Immature natural killer cell (primary cell): ENCODE data around the gene MEOX2. TPM values are rescaled to one million over a fixed set of nuclear protein-coding genes. Genes with fewer than 3 reads are reported as not detected.

Experiments used
- DNase-seq, 3 donors: peaks; one replicate each; pipeline ENCODE4 v3.0.0; 2022; ENCODE audit warnings: mixed read lengths in 1 of 3
- H3K27ac Mint-ChIP-seq, 6 donors: one replicate each; pipeline ENCODE4 v1.8.0; 2020; ENCODE audit warnings: mixed read lengths in 6 of 6, mild to moderate bottlenecking in 5 of 6, inconsistent platforms in 4 of 6, moderate library complexity in 3 of 6
- H3K27me3 Mint-ChIP-seq, 3 donors: one replicate each; pipeline ENCODE4 v1.8.0; 2020 to 2021; ENCODE audit warnings: low read depth in 3 of 3, mild to moderate bottlenecking in 3 of 3, mixed read lengths in 3 of 3, moderate library complexity in 3 of 3, inconsistent platforms in 1 of 3
- H3K36me3 Mint-ChIP-seq, 3 donors: one replicate each; pipeline ENCODE4 v1.8.0; 2020; ENCODE audit warnings: mixed read lengths in 3 of 3, inconsistent platforms in 2 of 3, mild to moderate bottlenecking in 2 of 3
- H3K4me1 Mint-ChIP-seq, 2 donors: one replicate each; pipeline ENCODE4 v1.8.0; 2020; ENCODE audit warnings: inconsistent platforms in 2 of 2, mild to moderate bottlenecking in 2 of 2, mixed read lengths in 2 of 2, moderate library complexity in 1 of 2
- H3K4me3 Mint-ChIP-seq, 5 donors: one replicate each; pipeline ENCODE4 v1.8.0; 2020; ENCODE audit warnings: mild to moderate bottlenecking in 5 of 5, mixed read lengths in 5 of 5, inconsistent platforms in 3 of 5, moderate library complexity in 3 of 5
- H3K9me3 Mint-ChIP-seq, 6 donors: one replicate each; pipeline ENCODE4 v1.8.0; 2020; ENCODE audit warnings: mild to moderate bottlenecking in 6 of 6, mixed read lengths in 6 of 6, inconsistent platforms in 4 of 6, moderate library complexity in 3 of 6
- polyA plus RNA-seq, 3 donors: library from polyadenylated mRNA; unstranded; fragments of 300-500 nt; fragmentation: Illumina TruSeq; gene quantifications; one replicate each; pipeline ENCODE4 v1.2.3, GENCODE V29; 2021

Gene MEOX2
- not detected for polyA plus RNA-seq

DNA sequence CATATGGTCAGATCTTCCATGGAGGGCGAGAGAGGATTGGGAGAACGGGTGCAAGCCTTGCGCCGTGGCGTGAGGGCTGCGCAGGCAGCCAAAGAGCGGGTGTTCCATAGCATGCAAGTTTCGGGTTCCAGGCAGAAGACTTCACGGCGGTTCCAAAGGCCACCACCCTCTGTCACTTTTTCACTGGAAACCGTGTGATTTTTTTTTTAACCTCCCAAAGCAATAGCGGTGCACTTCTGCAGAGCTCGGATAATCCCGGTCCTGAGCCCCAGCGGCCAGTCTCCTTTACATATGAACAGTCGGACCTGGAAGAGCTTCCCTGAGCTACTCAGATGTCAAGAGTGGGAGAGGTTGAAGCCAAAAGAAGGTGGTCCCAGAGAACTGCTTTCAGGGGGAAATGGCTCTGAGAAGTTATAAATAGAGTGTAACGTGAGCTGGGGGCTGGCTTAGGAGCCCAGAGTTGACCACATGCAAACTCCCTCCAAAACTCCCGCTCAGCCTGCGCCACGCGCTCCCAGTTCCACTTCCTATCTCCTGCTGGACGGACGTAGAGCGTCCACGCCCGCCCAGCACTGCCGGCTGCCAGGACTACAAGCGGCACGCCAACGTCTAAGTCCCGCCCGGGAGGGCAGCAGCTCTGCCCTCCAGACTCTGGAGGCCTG is at the start of gene MEOX2:
Gene MEOX2, minus strand, starts transcription at position 389 of the 662 bp plus-strand sequence. Its CDS starts 281 bp downstream, at position 108.
- no peak within 1 kb of the TSS for H3K4me3 Mint-ChIP-seq
- no peak for DNase-seq
- H3K36me3 Mint-ChIP-seq = peaks cover 0 to 3% (median 0%) of the 10 kb centered on the region in 3 donors
- no peaks in the 10 kb centered on the region for H3K4me1 Mint-ChIP-seq
- peaks cover 6 to 28% (median 18%) of the 10 kb centered on the region in 6 donors for H3K9me3 Mint-ChIP-seq
- H3K27ac Mint-ChIP-seq = no peak within 1 kb of the TSS
- peaks cover 5 to 16% (median 8%) of the 10 kb centered on the region in 3 donors for H3K27me3 Mint-ChIP-seq

DNA sequence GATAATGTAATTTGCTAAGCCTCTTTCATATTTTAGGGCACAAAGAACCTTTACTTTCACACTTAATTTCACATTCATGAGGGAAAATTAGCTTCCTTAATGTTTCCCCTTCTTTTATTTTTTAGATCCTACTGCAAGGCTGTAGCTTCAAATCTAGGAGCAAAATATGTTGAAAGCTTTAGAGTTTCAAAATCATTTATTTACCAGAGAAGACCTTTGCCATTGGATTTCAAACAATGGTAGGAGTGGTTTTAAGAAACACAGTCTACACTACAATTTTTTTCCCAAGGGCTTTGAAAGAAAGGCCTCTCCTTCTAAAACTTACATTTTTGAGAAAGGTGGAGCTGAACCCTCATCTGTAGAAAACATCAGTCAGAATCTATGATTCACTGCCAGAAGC is 43.3 kb upstream of the MEOX2 start:
- H3K27ac Mint-ChIP-seq = no peak overlapping the region

DNA sequence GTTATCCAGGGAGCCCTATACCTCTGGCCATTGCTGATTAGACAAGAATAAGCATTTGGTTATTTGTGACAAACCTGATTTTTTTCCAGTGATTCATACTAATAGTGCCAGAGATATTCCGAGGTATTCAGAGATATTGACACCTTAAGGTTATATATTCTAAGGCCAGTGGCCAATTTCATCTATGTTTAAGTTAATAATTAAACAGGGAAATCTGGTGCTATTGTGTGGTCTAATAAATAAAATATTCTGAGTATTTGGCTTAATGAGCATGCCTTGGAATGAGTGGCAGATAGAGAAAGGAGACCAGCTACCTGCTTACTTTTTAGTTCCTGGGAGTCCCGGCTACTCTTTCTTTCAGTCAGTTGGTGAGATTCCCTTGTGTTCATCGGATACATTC is 38.6 kb upstream of the MEOX2 start:
- Mint-ChIP-seq H3K4me1 (no peaks in the 10 kb centered on the region), H3K4me3 (no peak overlapping the region), H3K36me3 (no peaks in the 10 kb centered on the region), H3K27me3 (no peaks in the 10 kb centered on the region), H3K27ac (no peak overlapping the region), H3K9me3 (peaks cover 0 to 25% (median 2%) of the 10 kb centered on the region in 6 donors)
- DNase-seq = no peak

More for the DNA sequence above, 43.3 kb upstream of the MEOX2 start:
- Mint-ChIP-seq H3K27me3 (no peaks in the 10 kb centered on the region), H3K36me3 (no peaks in the 10 kb centered on the region), H3K4me1 (no peaks in the 10 kb centered on the region), H3K9me3 (peaks cover 2 to 24% (median 8%) of the 10 kb centered on the region in 6 donors), H3K4me3 (no peak overlapping the region)
- DNase-seq = no peak

DNA sequence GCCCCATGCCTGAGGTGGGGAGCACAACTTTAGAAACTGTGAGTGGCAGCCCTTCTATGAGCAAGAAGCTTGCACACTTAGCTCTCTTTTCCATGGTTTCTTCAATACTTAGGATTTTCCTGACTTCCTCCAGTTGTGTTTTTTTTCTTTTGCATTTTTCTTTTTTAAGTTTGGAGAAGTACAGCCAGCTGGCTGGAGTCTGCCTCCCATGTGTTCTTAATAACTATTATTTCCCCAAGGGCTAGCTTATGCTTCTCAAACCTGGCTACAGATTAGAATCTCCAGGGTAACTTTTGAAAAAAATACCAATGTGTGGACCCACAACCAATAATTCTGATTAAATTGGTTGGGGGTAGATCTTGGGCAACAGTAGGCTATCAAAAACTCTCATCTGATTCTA is 37.4 kb upstream of the MEOX2 start:
- H3K9me3 Mint-ChIP-seq = peaks cover 0 to 24% (median 4%) of the 10 kb centered on the region in 6 donors
- H3K4me3 Mint-ChIP-seq = no peak overlapping the region
- no peaks in the 10 kb centered on the region for H3K4me1 Mint-ChIP-seq
- DNase-seq = no peak
- H3K36me3 Mint-ChIP-seq = no peaks in the 10 kb centered on the region
- H3K27ac Mint-ChIP-seq = no peak overlapping the region
- no peaks in the 10 kb centered on the region for H3K27me3 Mint-ChIP-seq

DNA sequence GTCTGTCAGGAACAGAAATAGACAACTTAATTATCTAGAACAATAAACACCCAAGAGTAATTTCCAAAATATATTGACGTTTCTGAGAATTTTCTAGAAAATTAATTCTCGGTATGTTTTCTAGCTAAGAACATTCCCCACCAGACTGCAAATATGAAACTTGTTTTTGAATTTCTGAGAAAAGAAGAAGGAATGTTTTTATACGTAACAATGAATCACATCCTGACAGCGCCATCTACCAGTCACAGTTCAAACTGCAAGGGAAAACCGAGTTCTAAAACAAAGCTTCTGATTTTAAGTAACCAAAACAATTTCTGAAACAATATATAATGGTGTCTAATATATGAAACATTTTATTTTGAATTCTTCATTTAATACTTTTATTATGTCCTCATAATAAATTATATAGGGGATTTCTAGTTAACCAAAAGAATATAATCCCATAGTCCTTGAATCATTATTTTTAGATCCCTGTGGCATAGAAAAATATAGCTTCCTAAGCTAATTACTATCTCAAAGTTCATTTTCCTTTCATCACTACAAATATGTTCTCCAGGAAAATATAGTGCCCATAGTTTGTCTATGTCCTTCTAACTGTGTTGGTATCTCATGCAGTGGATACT is 34.5 kb upstream of the MEOX2 start:
- Mint-ChIP-seq H3K4me3 (no peak overlapping the region), H3K36me3 (no peaks in the 10 kb centered on the region), H3K27ac (no peak overlapping the region), H3K4me1 (no peaks in the 10 kb centered on the region), H3K9me3 (peaks cover 0 to 31% (median 6%) of the 10 kb centered on the region in 6 donors), H3K27me3 (no peaks in the 10 kb centered on the region)
- no peak for DNase-seq

DNA sequence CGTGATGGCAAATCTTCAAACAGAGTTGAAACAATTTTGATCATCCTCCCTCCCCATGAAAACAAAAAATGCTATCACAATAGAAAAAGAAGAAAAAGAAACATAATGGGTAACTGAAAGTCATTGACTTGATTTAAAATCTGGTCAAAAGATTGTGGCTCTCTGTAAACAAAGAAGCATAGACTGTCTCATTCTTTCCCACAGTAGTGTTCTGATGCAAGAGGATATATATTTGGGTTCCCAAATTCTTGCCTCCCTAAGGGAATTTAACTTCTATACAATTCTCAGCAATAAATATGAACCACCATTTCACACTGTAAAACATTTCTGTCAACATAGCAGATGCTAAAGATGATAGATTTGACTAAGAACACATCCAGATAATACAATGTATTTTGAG is 32.8 kb upstream of the MEOX2 start:
- Mint-ChIP-seq H3K36me3 (no peaks in the 10 kb centered on the region), H3K4me1 (no peaks in the 10 kb centered on the region), H3K9me3 (peaks cover 0 to 31% (median 7%) of the 10 kb centered on the region in 6 donors), H3K27me3 (no peaks in the 10 kb centered on the region), H3K27ac (no peak overlapping the region), H3K4me3 (no peak overlapping the region)
- DNase-seq = no peak

DNA sequence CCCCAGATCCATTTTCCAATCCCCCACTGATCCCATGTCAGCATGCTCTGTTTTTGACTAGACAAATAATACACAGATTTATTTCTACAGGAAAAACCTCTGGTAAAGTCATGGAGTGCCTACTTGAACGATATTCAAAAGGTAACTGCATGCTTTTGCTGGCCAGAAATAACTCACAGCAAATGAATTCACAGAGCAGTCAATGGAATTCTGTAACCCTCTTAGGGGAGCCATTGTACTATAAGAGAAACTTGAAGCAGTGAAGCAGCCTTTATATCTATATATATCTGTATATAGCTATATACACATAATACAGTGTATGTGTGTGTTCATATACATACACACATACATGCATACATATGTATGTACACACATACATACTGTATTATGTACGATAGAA is 29.0 kb upstream of the MEOX2 start:
- Mint-ChIP-seq H3K4me3 (no peak overlapping the region), H3K27ac (no peak overlapping the region), H3K27me3 (no peaks in the 10 kb centered on the region), H3K4me1 (no peaks in the 10 kb centered on the region), H3K9me3 (peaks cover 1 to 18% (median 10%) of the 10 kb centered on the region in 6 donors), H3K36me3 (no peaks in the 10 kb centered on the region)
- no peak for DNase-seq

DNA sequence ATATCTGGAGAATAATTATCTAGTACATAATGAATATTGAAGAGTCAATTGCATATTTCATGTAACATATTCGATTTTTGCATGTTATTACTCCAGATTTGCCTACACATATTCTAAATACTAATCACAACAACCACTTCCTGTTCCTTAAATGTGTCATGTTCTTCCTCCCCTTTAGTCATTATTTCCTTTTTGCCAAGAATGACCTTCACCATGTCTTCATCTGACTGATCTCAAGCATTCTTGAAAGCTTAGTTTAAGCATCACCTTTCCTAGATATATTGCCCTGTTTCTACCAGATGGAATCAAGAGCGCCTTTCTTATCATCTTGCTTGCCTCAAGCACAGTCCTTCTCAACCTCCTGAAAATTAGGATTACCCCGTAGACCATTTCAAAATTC is 23.5 kb upstream of the MEOX2 start:
- Mint-ChIP-seq H3K27me3 (peaks cover 0 to 1% (median 0%) of the 10 kb centered on the region in 3 donors), H3K4me3 (no peak overlapping the region), H3K4me1 (no peaks in the 10 kb centered on the region), H3K36me3 (no peaks in the 10 kb centered on the region), H3K27ac (no peak overlapping the region), H3K9me3 (peaks cover 6 to 26% (median 10%) of the 10 kb centered on the region in 6 donors)
- DNase-seq = no peak

DNA sequence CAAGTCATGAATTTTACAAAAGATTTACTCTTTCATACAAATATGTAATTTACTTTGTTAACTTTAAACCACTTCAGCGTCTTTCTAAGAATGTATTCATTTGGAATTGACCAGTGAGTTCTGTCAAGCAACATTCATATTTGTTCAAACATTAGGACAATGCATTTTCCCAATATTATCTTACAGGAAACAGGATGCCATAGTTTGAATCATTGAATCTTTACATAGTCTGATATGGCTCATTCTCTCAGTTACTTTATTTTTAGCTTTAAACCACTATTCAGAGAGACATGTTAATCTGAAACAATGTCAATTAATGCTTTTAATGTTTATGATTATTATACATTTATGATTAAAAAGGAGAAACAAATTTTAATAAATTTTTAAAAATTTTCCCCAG is 21.1 kb upstream of the MEOX2 start:
- Mint-ChIP-seq H3K9me3 (peaks cover 6 to 23% (median 12%) of the 10 kb centered on the region in 6 donors), H3K27me3 (peaks cover 0 to 1% (median 0%) of the 10 kb centered on the region in 3 donors), H3K36me3 (no peaks in the 10 kb centered on the region), H3K4me1 (no peaks in the 10 kb centered on the region), H3K4me3 (no peak overlapping the region), H3K27ac (no peak overlapping the region)
- DNase-seq = no peak

DNA sequence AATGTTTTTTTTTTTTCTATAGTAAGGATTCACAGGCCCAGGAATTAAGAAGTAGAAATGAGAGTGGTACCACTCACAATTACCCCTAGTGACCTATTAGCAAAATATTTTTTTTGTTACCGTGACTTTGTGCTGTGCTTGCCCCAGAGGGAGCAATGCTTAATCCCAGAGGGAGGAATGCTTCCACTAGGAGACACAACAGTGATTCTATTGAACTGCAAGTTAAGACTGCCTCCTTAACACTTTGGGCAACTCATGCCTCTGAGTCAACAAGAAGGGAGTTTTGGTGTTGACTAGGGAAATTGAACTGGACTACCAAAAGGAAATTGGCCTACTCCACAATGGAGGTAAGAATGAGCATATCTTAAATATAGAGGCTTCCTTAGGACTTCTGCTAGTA is 17.2 kb upstream of the MEOX2 start:
- H3K27me3 Mint-ChIP-seq = peaks cover 0 to 1% (median 0%) of the 10 kb centered on the region in 3 donors
- H3K27ac Mint-ChIP-seq = no peak overlapping the region
- no peaks in the 10 kb centered on the region for H3K36me3 Mint-ChIP-seq
- no peak overlapping the region for H3K4me3 Mint-ChIP-seq
- peaks cover 4 to 28% (median 14%) of the 10 kb centered on the region in 6 donors for H3K9me3 Mint-ChIP-seq
- no peak for DNase-seq
- H3K4me1 Mint-ChIP-seq = no peaks in the 10 kb centered on the region

DNA sequence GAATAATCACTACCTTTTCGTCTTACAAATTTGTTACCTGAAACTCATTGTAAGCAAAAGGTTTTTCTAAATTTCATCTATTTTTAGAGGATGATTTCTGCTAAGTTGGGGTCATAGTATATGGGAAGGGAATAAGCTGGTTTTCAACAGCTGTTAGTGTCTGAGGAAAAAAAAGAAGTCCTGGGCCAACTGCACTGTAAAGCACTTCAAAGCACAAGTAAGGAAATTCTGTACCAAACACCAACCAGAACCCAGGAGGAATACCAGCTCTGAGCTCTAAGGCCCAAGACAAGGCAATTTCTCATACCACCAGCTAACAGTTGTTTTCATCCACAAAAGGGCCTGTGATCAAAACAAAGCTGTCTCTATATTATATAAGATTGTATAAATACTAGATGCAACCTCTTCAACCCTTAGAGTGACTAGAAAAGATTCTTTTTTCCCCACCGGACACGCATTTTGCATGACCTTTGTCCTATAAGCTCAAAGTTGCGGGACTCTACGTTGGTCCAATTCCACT is 6.1 kb upstream of the MEOX2 start:
- no peak for DNase-seq
- H3K9me3 Mint-ChIP-seq = peaks cover 3 to 21% (median 6%) of the 10 kb centered on the region in 6 donors
- H3K36me3 Mint-ChIP-seq = no peaks in the 10 kb centered on the region
- H3K4me3 Mint-ChIP-seq = no peak overlapping the region
- H3K27me3 Mint-ChIP-seq = peaks cover 0 to 1% (median 0%) of the 10 kb centered on the region in 3 donors
- no peaks in the 10 kb centered on the region for H3K4me1 Mint-ChIP-seq
- H3K27ac Mint-ChIP-seq = no peak overlapping the region

DNA sequence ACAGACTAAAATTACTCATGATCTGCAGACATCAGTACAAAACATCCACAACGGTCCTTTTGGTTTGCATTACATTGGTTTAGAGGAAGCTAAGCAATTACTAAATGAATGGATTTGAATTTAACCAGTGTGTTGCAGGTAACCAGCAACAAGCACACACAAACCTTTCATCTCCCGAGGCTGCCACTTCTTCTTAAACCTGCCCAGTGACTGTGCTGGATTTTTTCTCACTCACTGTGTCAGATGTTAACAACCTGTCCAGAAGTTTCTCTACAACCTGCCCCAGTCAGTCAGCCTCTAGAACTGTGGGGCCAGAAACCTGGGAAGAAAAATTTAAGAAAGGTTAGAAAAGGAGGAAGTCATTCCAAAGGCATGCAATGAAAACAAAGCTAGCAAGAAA is 2.4 kb upstream of the MEOX2 start:
- H3K27ac Mint-ChIP-seq = no peak overlapping the region
- H3K36me3 Mint-ChIP-seq = peaks cover 0 to 3% (median 0%) of the 10 kb centered on the region in 3 donors
- peaks cover 9 to 39% (median 18%) of the 10 kb centered on the region in 6 donors for H3K9me3 Mint-ChIP-seq
- no peak for DNase-seq
- peaks cover 5 to 16% (median 8%) of the 10 kb centered on the region in 3 donors for H3K27me3 Mint-ChIP-seq
- H3K4me3 Mint-ChIP-seq = no peak overlapping the region
- no peaks in the 10 kb centered on the region for H3K4me1 Mint-ChIP-seq

DNA sequence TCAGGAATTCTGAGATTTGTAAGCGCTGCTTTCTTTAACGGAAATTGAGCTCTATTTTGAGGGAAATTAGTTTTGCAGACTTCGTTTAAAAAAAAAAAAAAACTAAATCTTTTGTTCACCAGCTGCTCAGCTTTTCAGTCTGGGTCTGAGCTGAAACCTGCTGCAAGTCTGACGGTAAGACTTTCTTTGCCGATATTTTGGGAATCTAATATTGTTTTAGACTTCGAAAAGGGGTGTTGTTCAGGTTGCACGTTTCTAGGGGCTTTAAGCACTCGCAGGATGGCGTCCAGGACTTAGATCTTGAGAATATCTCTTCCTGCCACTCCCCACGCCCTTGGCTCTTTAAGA is 1.8 kb upstream of the MEOX2 start:
- Mint-ChIP-seq H3K27ac (no peak overlapping the region), H3K4me1 (no peaks in the 10 kb centered on the region), H3K36me3 (peaks cover 0 to 3% (median 0%) of the 10 kb centered on the region in 3 donors), H3K9me3 (peaks cover 7 to 37% (median 18%) of the 10 kb centered on the region in 6 donors), H3K4me3 (no peak overlapping the region), H3K27me3 (peaks cover 5 to 16% (median 8%) of the 10 kb centered on the region in 3 donors)
- no peak for DNase-seq

DNA sequence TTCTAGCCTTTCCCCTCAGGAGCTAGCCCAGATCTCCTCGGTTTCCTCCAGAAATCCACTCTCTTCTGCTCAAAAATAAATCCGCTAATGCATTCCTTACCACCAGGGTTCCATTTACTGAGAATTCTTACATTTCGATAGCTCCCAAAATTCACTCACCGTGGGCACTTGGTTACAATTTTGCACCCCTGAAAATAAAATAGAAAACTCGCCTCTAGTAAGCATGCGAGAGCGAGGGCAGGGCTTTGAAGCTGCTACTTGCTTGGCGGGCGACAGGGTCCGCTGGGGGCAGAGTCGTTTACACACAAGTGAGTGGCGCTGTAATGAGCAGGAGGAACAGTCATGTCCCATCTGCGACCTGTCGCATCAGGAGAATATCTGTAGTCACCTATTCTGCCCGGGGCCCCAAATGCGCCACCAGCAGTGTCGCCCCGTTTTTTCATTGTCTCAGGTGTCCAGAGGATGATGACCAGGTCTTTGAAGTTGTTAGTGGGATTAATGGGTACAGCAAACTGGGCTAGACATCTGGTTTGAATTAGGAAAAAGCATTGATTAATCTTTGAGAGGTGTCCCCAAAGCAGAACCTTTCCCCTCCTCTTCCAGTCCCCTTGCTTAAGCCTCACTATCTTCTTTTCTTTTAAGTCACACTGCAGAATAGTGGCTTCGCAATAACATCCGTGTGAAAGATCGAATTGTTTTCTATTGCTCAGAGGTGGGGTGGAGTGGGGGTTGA is 1.2 kb upstream of the MEOX2 start:
- peaks cover 5 to 16% (median 8%) of the 10 kb centered on the region in 3 donors for H3K27me3 Mint-ChIP-seq
- peaks cover 0 to 3% (median 0%) of the 10 kb centered on the region in 3 donors for H3K36me3 Mint-ChIP-seq
- H3K9me3 Mint-ChIP-seq = peaks cover 7 to 34% (median 18%) of the 10 kb centered on the region in 6 donors
- DNase-seq = no peak
- H3K27ac Mint-ChIP-seq = no peak overlapping the region
- no peak overlapping the region for H3K4me3 Mint-ChIP-seq
- no peaks in the 10 kb centered on the region for H3K4me1 Mint-ChIP-seq
